K562 (cell line): ENCODE measurements around the gene PHF20. TPM values are rescaled to one million over a fixed set of nuclear protein-coding genes. Genes with fewer than 3 reads are reported as not detected.
A peak's percentile ranks its signal among the peaks of the same experiment; 100 is the strongest.

Experiments
- CSDE1 ChIP-seq, 2 experiments: fragments of 450-650 bp; IDR thresholded peaks; 2 replicates each; pipeline ENCODE4 v1.6.1; 2016; ENCODE audit warnings: mild to moderate bottlenecking in 1 of 2
- HDAC3 ChIP-seq: fragments of 450-650 bp; IDR thresholded peaks from 2 replicates; pipeline ENCODE4 v1.6.1; 2018; ENCODE audit warnings: borderline replicate concordance, mild to moderate bottlenecking, moderate library complexity; ENCODE audit not compliant: partially characterized antibody
- HMBOX1 ChIP-seq: sonication (generic); IDR thresholded peaks from 2 replicates; pipeline ENCODE4 v1.6.1; 2016
- JUND ChIP-seq, 2 experiments: IDR thresholded peaks; 2 replicates in 1 of 2; 3 replicates in 1 of 2; pipeline ENCODE4 v1.6.1; 2011; ENCODE audit warnings: borderline replicate concordance in 2 of 2, low read depth in 2 of 2, low read length in 2 of 2, improper control_type of control experiment in 1 of 2, missing biosample characterization in 1 of 2, missing genetic modification characterization in 1 of 2, missing genetic modification reagents in 1 of 2
- KDM1A ChIP-seq, 2 experiments: fragments of 450-650 bp; IDR thresholded peaks; 2 replicates each; pipeline ENCODE4 v1.6.1; 2016; ENCODE audit warnings: mild to moderate bottlenecking in 2 of 2
- MCM3 ChIP-seq: fragments of 450-650 bp; IDR thresholded peaks from 2 replicates; pipeline ENCODE4 v1.6.1; 2016
- NR2C1 ChIP-seq, 2 experiments: fragments of 450-650 bp; IDR thresholded peaks; 2 replicates each; pipeline ENCODE4 v1.6.1; 2017; ENCODE audit warnings: mild to moderate bottlenecking in 2 of 2, antibody characterized with exemption in 1 of 2, inconsistent platforms in 1 of 2, missing compliant biosample characterization in 1 of 2, missing genetic modification characterization in 1 of 2
- PCBP2 ChIP-seq: fragments of 200-400 bp; formaldehyde crosslinking; IDR thresholded peaks from 2 replicates; pipeline ENCODE4 v1.6.1; 2018; ENCODE audit warnings: low read length, low read depth, mild to moderate bottlenecking, moderate library complexity; ENCODE audit not compliant: poor library complexity, severe bottlenecking
- PML ChIP-seq: IDR thresholded peaks from 2 replicates; pipeline ENCODE4 v1.6.1; 2012; ENCODE audit warnings: low read length, inconsistent platforms
- PREB ChIP-seq: sonication (generic); formaldehyde crosslinking; IDR thresholded peaks from 2 replicates; pipeline ENCODE4 v1.8.1; 2023; ENCODE audit warnings: mild to moderate bottlenecking, missing genetic modification reagents
- RHOXF2B ChIP-seq: fragments of 250-450 bp; sonication (Bioruptor Pico); conservative IDR thresholded peaks from 2 replicates; pipeline ENCODE4 v1.5.1; 2021
- SMARCA4 ChIP-seq: fragments of 450-650 bp; IDR thresholded peaks from 2 replicates; pipeline ENCODE4 v1.6.1; 2016
- SMARCA5 ChIP-seq: fragments of 450-650 bp; IDR thresholded peaks from 2 replicates; pipeline ENCODE4 v1.6.1; 2016
- TCF3 ChIP-seq: sonication (generic); formaldehyde crosslinking; IDR thresholded peaks from 2 replicates; pipeline ENCODE4 v1.4.0; 2020; ENCODE audit warnings: mild to moderate bottlenecking, missing genetic modification reagents
- TCF7 ChIP-seq: sonication (generic); IDR thresholded peaks from 2 replicates; pipeline ENCODE4 v1.6.1; 2016; ENCODE audit warnings: antibody characterized with exemption, borderline replicate concordance
- TFAP4 ChIP-seq: sonication (generic); formaldehyde crosslinking; IDR thresholded peaks from 2 replicates; pipeline ENCODE4 v1.8.0; 2022; ENCODE audit warnings: missing genetic modification reagents, mild to moderate bottlenecking, moderate library complexity, borderline replicate concordance
- UBTF ChIP-seq, 2 experiments: IDR thresholded peaks; 2 replicates each; pipeline ENCODE4 v1.6.1; 2012; ENCODE audit warnings: improper control_type of control experiment in 2 of 2, low read depth in 2 of 2, low read length in 2 of 2, borderline replicate concordance in 1 of 2
- ZBTB17 ChIP-seq: fragments of 450-650 bp; formaldehyde crosslinking; IDR thresholded peaks from 2 replicates; pipeline ENCODE4 v1.4.0; 2020; ENCODE audit warnings: mild to moderate bottlenecking
- ZBTB43 ChIP-seq: sonication (generic); formaldehyde crosslinking; IDR thresholded peaks from 2 replicates; pipeline ENCODE4 v1.8.0; 2023; ENCODE audit warnings: mild to moderate bottlenecking, missing genetic modification reagents
- ZNF143 ChIP-seq: sonication (generic); formaldehyde crosslinking; IDR thresholded peaks from 2 replicates; pipeline ENCODE4 v1.9.0; 2022; ENCODE audit warnings: mild to moderate bottlenecking, missing genetic modification reagents
- ZNF431 ChIP-seq: sonication (generic); formaldehyde crosslinking; IDR thresholded peaks from 2 replicates; pipeline ENCODE4 v1.8.0; 2022; ENCODE audit warnings: mild to moderate bottlenecking, missing genetic modification reagents
- ZNF586 ChIP-seq: fragments of 450-650 bp; formaldehyde crosslinking; conservative IDR thresholded peaks from 2 replicates; pipeline ENCODE4 v1.4.0; 2020; ENCODE audit warnings: mild to moderate bottlenecking, moderate library complexity
- ZNF668 ChIP-seq: fragments of 250-450 bp; sonication (Bioruptor Pico); IDR thresholded peaks from 2 replicates; pipeline ENCODE4 v1.8.0; 2022; ENCODE audit warnings: mild to moderate bottlenecking, inconsistent platforms
- ZNF696 ChIP-seq: fragments of 250-450 bp; sonication (Bioruptor Pico); conservative IDR thresholded peaks from 2 replicates; pipeline ENCODE4 v1.4.0; 2020; ENCODE audit warnings: mild to moderate bottlenecking, moderate library complexity
- polyA plus RNA-seq, 8 experiments: library from polyadenylated mRNA; depleted of rRNA in 4 of 8; stranded (reverse) in 5 of 8; unstranded in 3 of 8; fragments of >200 nt; fragmentation: Nextera tagmentation in 2 of 8; fragmentation: Illumina TruSeq in 1 of 8; extraction: Ambion mirVana in 2 of 8; extraction: Trizol in 1 of 8; gene quantifications; 2 replicates each; pipeline versions ENCODE4 v1.2.1 to v1.2.3, GENCODE V29; 2011 to 2014; ENCODE audit warnings: inconsistent platforms in 1 of 8, missing spikeins in 1 of 8
- total RNA-seq, 7 experiments: library from RNA; depleted of rRNA in 6 of 7; stranded (reverse); fragments of >200 nt in 6 of 7; fragmentation: Illumina TruSeq in 2 of 7; extraction: Trizol in 2 of 7; gene quantifications; 2 replicates each; pipeline versions ENCODE4 v1.2.1 to v1.2.3, GENCODE V29; 2011 to 2021; ENCODE audit warnings: low replicate concordance in 1 of 7

PHF20 gene
- total and polyA plus RNA-seq, 9 of the 15 experiments (the other 6 are each of a cell fraction or from before 2014, with no cell fraction given): 49.9 to 196 (median 70.7) TPM

GRCh38 chr20:35902545-35902941, 130.7 kb downstream of the PHF20 start (continued):
- TF ChIP-seq PML (no peak), HMBOX1 (peak; percentile 13; the same call in 1 of the 2 replicates), TCF3 (peak; percentile 71), TFAP4 (CRISPR knock-in tag) (no peak), ZNF668 (CRISPR knock-in tag) (no peak), JUND (IDR thresholded peaks at IDR 0.05; ENCODE audit: borderline replicate concordance, low read depth, low read length) (no peak), JUND (tag; IDR thresholded peaks at IDR 0.05; ENCODE audit: borderline replicate concordance, low read depth, low read length) (no peak), ZNF431 (no peak), SMARCA5 (0 out of 2 replicates have a peak, but pooled peaks have one; percentile 3), ZBTB43 (CRISPR knock-in tag) (no peak), HDAC3 (no peak), RHOXF2B (no peak), KDM1A (IDR thresholded peaks at IDR 0.05) (peak; percentile 24 to 26; a peak in 2 of 4 replicates), ZNF143 (CRISPR knock-in tag) (no peak), ZBTB17 (no peak), ZNF696 (CRISPR knock-in tag) (no peak), TCF7 (no peak), NR2C1 (IDR thresholded peaks at IDR 0.05) (no peak), NR2C1 (tag; IDR thresholded peaks at IDR 0.05) (no peak), PREB (CRISPR knock-in tag) (no peak), PCBP2 (no peak), UBTF (IDR thresholded peaks at IDR 0.05; ENCODE audit: borderline replicate concordance in 1 of 2, low read depth in 2 of 2, low read length in 2 of 2) (no peak), CSDE1 (IDR thresholded peaks at IDR 0.05) (no peak), ZNF586 (no peak), MCM3 (no peak), SMARCA4 (peak; percentile 60)
